GM23338 (cell line): ENCODE results near the gene CD7. TPM values are rescaled to one million over a fixed set of nuclear protein-coding genes. Genes with fewer than 3 reads are reported as not detected.

Experiments
- ATAC-seq: fragments of 200-7000 bp; cut with Tn5 transposase; 3 replicates; pipeline ENCODE4 v1.9.1; 2020
- DNase-seq: peaks from one replicate; pipeline ENCODE4 v3.0.0-alpha.2; 2015; ENCODE audit warnings: low spot score
- H2AFZ ChIP-seq: fragments of 200-600 bp; sonication (generic); 2 replicates; pipeline ENCODE4 v1.8.0; 2016; ENCODE audit warnings: antibody characterized with exemption, mild to moderate bottlenecking, moderate library complexity
- H3F3A ChIP-seq: fragments of 200-600 bp; sonication (generic); replicated peaks from 2 replicates; pipeline ENCODE4 v1.8.0; 2017; ENCODE audit warnings: antibody characterized with exemption, mixed run types, low read depth
- H3K27ac ChIP-seq: fragments of 200-600 bp; sonication (generic); 2 replicates; pipeline ENCODE4 v1.6.1; 2016; ENCODE audit warnings: low read depth
- H3K27me3 ChIP-seq: fragments of 200-600 bp; sonication (generic); 2 replicates; pipeline ENCODE4 v1.8.0; 2016; ENCODE audit warnings: mild to moderate bottlenecking, mixed run types, moderate library complexity; ENCODE audit not compliant: insufficient read depth
- H3K36me3 ChIP-seq: fragments of 200-600 bp; sonication (generic); 2 replicates; pipeline ENCODE4 v1.8.0; 2016; ENCODE audit warnings: mild to moderate bottlenecking; ENCODE audit not compliant: insufficient read depth
- H3K4me1 ChIP-seq: fragments of 200-600 bp; sonication (generic); 2 replicates; pipeline ENCODE4 v1.8.0; 2016; ENCODE audit warnings: mild to moderate bottlenecking, moderate library complexity; ENCODE audit not compliant: insufficient read depth
- H3K4me2 ChIP-seq: fragments of 200-600 bp; sonication (generic); 2 replicates; pipeline ENCODE4 v1.7.1; 2017; ENCODE audit warnings: mixed run types
- H3K4me3 ChIP-seq: fragments of 200-600 bp; sonication (generic); 2 replicates; pipeline ENCODE4 v1.6.1; 2016; ENCODE audit warnings: mixed run types
- H3K79me2 ChIP-seq: fragments of 200-600 bp; sonication (generic); replicated peaks from 2 replicates; pipeline ENCODE4 v1.8.0; 2017; ENCODE audit warnings: mild to moderate bottlenecking; ENCODE audit not compliant: insufficient read depth
- H3K9me2 ChIP-seq: fragments of 200-600 bp; sonication (generic); 2 replicates; pipeline ENCODE4 v1.8.0; 2017; ENCODE audit not compliant: insufficient read depth
- H4K20me1 ChIP-seq: fragments of 200-600 bp; sonication (generic); replicated peaks from 2 replicates; pipeline ENCODE4 v1.8.0; 2017; ENCODE audit warnings: mild to moderate bottlenecking; ENCODE audit not compliant: insufficient read depth
- H3K27ac Mint-ChIP-seq: 2 replicates; pipeline ENCODE4 v1.8.0; 2020; ENCODE audit warnings: inconsistent platforms, mild to moderate bottlenecking, moderate library complexity, mixed read lengths
- H3K27me3 Mint-ChIP-seq: 3 replicates; pipeline ENCODE4 v1.8.0; 2022; ENCODE audit warnings: low read depth, mild to moderate bottlenecking, moderate library complexity, mixed read lengths, inconsistent platforms; ENCODE audit not compliant: insufficient read depth, poor library complexity
- H3K36me3 Mint-ChIP-seq: 3 replicates; pipeline ENCODE4 v1.8.0; 2021; ENCODE audit warnings: low read depth, mild to moderate bottlenecking, inconsistent platforms, moderate library complexity, mixed read lengths
- H3K4me1 Mint-ChIP-seq: 3 replicates; pipeline ENCODE4 v1.8.0; 2020; ENCODE audit warnings: mild to moderate bottlenecking, inconsistent platforms, mixed read lengths
- H3K4me3 Mint-ChIP-seq: 3 replicates; pipeline ENCODE4 v1.8.0; 2021; ENCODE audit warnings: moderate library complexity, mild to moderate bottlenecking, inconsistent platforms, mixed read lengths
- H3K9me3 Mint-ChIP-seq: 3 replicates; pipeline ENCODE4 v1.8.0; 2020; ENCODE audit warnings: moderate library complexity, mild to moderate bottlenecking, inconsistent platforms, mixed read lengths
- CREB1 ChIP-seq: fragments of 250-450 bp; sonication (Bioruptor Pico); IDR thresholded peaks from 2 replicates; pipeline ENCODE4 v1.5.0; 2020; ENCODE audit warnings: low read depth, mild to moderate bottlenecking, moderate library complexity
- EZH2 ChIP-seq: fragments of 200-600 bp; sonication (generic); IDR thresholded peaks from one replicate; pipeline ENCODE4 v1.8.0; 2017; ENCODE audit warnings: antibody characterized with exemption, mild to moderate bottlenecking, low read depth; ENCODE audit not compliant: unreplicated experiment
- EZH2phosphoT487 ChIP-seq: fragments of 200-600 bp; sonication (generic); IDR thresholded peaks from one replicate; pipeline ENCODE4 v1.8.1; 2018; ENCODE audit warnings: antibody characterized with exemption; ENCODE audit not compliant: unreplicated experiment
- JUNB ChIP-seq: IDR thresholded peaks from one replicate; pipeline ENCODE4 v1.6.1; 2016; ENCODE audit warnings: antibody characterized with exemption; ENCODE audit not compliant: unreplicated experiment
- NANOG ChIP-seq: IDR thresholded peaks from 2 replicates; pipeline ENCODE4 v1.6.1; 2016; ENCODE audit warnings: antibody characterized with exemption, borderline replicate concordance
- POLR2AphosphoS5 ChIP-seq: IDR thresholded peaks from 2 replicates; pipeline ENCODE4 v1.6.1; 2016; ENCODE audit warnings: antibody characterized with exemption, low read depth
- STAT1 ChIP-seq: IDR thresholded peaks from one replicate; pipeline ENCODE4 v1.6.1; 2016; ENCODE audit warnings: antibody characterized with exemption; ENCODE audit not compliant: unreplicated experiment
- ZNF114 ChIP-seq: fragments of 250-450 bp; sonication (Bioruptor Pico); IDR thresholded peaks from 2 replicates; pipeline ENCODE4 v1.5.0; 2020; ENCODE audit warnings: mild to moderate bottlenecking, moderate library complexity
- polyA plus RNA-seq: library from polyadenylated mRNA; unstranded; fragments of >200 nt; fragmentation: Nextera tagmentation; extraction: Ambion mirVana; gene quantifications from 2 replicates; pipeline ENCODE4 v1.2.1, GENCODE V29; 2016
- total RNA-seq: library from RNA; depleted of rRNA; stranded (reverse); fragments of >200 nt; shearing (Covaris generic); gene quantifications from 2 replicates; pipeline ENCODE4 v1.2.3, GENCODE V29; 2014
- TF ChIP-seq, protein P1 (sequence below): IDR thresholded peaks from one replicate; pipeline ENCODE4 v1.6.1; 2018; ENCODE audit warnings: antibody characterized with exemption; ENCODE audit not compliant: unreplicated experiment
- TF ChIP-seq, protein P2 (sequence below), 2 experiments: fragments of 200-600 bp in 1 of 2; sonication (generic) in 1 of 2; conservative IDR thresholded peaks; 2 replicates each; pipeline versions ENCODE4 v1.5.1 to v1.6.1; 2016 to 2017; ENCODE audit warnings: antibody characterized with exemption in 2 of 2, low read depth in 2 of 2, mild to moderate bottlenecking in 2 of 2, moderate library complexity in 1 of 2
- TF ChIP-seq, protein P3 (sequence below): IDR thresholded peaks from 2 replicates; pipeline ENCODE4 v1.6.1; 2016; ENCODE audit warnings: antibody characterized with exemption

The CD7 gene
- total and polyA plus RNA-seq, 2 experiments from 2014 or later: 0.42 to 0.44 TPM

DNA sequence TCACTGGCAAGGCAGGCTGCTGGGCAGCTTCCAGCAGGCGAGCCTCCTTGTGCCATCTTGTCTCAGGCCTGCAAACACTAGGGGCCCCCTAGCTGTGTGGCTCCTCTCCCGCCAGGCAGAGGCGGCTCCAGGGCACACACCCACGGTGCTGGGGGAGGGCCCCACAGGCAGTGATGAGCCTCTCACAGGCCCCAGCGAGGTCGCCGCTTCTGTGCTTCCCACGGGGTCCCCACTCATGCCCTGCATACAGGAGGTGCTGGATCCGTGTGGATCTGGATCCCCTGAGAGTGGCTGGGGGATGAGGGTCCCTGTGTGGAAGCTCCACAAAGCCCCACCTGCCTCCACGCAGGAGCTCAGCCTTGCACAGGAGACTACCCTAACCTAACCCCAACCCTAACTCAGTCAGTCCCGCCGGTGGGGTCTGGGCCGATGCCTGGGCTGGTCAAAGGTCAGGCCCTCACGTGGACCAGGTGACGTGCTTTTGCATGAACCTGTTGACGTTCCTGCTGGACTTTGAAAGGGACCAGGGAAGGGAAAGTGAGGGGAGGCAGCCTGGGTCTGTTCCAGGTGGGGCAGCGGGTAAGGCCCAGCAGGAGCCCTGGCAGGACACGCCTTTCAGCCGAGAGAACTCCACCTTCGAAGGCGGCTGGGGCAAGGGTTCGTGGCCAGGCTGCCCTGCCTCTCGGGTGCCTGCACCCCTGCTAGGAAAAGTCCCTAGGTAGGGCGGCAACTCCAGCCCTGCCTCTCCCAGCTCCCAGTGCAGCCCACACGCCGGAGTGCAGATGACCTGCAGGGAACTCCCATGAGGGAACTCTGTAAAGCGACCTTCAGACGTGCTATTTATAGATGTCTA is 11.0 kb upstream of the CD7 start (continued):
- TF ChIP-seq, protein P1, sequence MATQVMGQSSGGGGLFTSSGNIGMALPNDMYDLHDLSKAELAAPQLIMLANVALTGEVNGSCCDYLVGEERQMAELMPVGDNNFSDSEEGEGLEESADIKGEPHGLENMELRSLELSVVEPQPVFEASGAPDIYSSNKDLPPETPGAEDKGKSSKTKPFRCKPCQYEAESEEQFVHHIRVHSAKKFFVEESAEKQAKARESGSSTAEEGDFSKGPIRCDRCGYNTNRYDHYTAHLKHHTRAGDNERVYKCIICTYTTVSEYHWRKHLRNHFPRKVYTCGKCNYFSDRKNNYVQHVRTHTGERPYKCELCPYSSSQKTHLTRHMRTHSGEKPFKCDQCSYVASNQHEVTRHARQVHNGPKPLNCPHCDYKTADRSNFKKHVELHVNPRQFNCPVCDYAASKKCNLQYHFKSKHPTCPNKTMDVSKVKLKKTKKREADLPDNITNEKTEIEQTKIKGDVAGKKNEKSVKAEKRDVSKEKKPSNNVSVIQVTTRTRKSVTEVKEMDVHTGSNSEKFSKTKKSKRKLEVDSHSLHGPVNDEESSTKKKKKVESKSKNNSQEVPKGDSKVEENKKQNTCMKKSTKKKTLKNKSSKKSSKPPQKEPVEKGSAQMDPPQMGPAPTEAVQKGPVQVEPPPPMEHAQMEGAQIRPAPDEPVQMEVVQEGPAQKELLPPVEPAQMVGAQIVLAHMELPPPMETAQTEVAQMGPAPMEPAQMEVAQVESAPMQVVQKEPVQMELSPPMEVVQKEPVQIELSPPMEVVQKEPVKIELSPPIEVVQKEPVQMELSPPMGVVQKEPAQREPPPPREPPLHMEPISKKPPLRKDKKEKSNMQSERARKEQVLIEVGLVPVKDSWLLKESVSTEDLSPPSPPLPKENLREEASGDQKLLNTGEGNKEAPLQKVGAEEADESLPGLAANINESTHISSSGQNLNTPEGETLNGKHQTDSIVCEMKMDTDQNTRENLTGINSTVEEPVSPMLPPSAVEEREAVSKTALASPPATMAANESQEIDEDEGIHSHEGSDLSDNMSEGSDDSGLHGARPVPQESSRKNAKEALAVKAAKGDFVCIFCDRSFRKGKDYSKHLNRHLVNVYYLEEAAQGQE: no peak
- TF ChIP-seq, protein P2, sequence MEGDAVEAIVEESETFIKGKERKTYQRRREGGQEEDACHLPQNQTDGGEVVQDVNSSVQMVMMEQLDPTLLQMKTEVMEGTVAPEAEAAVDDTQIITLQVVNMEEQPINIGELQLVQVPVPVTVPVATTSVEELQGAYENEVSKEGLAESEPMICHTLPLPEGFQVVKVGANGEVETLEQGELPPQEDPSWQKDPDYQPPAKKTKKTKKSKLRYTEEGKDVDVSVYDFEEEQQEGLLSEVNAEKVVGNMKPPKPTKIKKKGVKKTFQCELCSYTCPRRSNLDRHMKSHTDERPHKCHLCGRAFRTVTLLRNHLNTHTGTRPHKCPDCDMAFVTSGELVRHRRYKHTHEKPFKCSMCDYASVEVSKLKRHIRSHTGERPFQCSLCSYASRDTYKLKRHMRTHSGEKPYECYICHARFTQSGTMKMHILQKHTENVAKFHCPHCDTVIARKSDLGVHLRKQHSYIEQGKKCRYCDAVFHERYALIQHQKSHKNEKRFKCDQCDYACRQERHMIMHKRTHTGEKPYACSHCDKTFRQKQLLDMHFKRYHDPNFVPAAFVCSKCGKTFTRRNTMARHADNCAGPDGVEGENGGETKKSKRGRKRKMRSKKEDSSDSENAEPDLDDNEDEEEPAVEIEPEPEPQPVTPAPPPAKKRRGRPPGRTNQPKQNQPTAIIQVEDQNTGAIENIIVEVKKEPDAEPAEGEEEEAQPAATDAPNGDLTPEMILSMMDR (conservative IDR thresholded peaks at IDR 0.05; ENCODE audit: low read depth in 2 of 2): no peak
- TF ChIP-seq POLR2AphosphoS5: no peak
- no peak for TF ChIP-seq STAT1
- TF ChIP-seq NANOG: no peak
- TF ChIP-seq EZH2phosphoT487: no peak

DNA sequence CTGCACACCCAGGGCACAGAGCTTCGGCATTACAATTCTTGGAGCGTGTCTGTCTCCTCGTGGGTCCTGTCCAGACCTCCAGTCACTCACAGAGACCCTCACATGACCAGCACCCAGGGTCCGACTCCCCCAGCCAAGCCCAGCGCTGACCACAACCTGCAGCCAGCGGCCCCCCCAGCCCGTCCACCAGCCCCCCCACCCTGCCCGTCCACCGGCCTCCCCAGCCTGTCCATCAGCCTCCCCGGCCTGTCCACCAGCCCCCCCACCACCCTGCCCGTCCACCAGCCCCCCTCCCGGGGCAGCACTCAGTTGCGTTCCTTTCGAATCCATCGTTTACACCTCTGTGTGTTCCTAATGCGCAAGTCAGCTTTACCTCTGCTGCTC is 10.3 kb upstream of the CD7 start:
- Histone ChIP-seq H3K9me2 (no peaks in the 10 kb centered on the region), H2AFZ (no peak overlapping the region), H3K4me3 (no peak overlapping the region), H3K79me2 (no peaks in the 10 kb centered on the region), H3K4me1 (no peaks in the 10 kb centered on the region), H3F3A (no peaks in the 10 kb centered on the region), H3K4me2 (no peak overlapping the region), H3K36me3 (no peaks in the 10 kb centered on the region), H3K27me3 (peaks cover 14% of the 10 kb centered on the region), H4K20me1 (no peaks in the 10 kb centered on the region), H3K27ac (no peak overlapping the region)
- peaks cover 23% of the 10 kb centered on the region for H3K27me3 Mint-ChIP-seq
- ATAC-seq (no peak), DNase-seq (no peak)
- no peaks in the 10 kb centered on the region; the same call in 2 of the 3 replicates for H3K36me3 Mint-ChIP-seq
- H3K4me3 Mint-ChIP-seq: no peak overlapping the region; the same call in 2 of the 3 replicates
- H3K9me3 Mint-ChIP-seq: no peaks in the 10 kb centered on the region
- H3K4me1 Mint-ChIP-seq: peaks cover 14% of the 10 kb centered on the region
- no peak overlapping the region for H3K27ac Mint-ChIP-seq
- no peak for TF ChIP-seq ZNF114 (CRISPR knock-in tag)
- TF ChIP-seq, protein P1: no peak
- no peak for TF ChIP-seq STAT1
- no peak for TF ChIP-seq EZH2
- TF ChIP-seq, protein P2 (conservative IDR thresholded peaks at IDR 0.05; ENCODE audit: low read depth in 2 of 2): no peak
- TF ChIP-seq POLR2AphosphoS5: no peak
- no peak for TF ChIP-seq CREB1 (CRISPR knock-in tag)
- TF ChIP-seq JUNB: no peak
- no peak for TF ChIP-seq EZH2phosphoT487
- TF ChIP-seq, protein P3, sequence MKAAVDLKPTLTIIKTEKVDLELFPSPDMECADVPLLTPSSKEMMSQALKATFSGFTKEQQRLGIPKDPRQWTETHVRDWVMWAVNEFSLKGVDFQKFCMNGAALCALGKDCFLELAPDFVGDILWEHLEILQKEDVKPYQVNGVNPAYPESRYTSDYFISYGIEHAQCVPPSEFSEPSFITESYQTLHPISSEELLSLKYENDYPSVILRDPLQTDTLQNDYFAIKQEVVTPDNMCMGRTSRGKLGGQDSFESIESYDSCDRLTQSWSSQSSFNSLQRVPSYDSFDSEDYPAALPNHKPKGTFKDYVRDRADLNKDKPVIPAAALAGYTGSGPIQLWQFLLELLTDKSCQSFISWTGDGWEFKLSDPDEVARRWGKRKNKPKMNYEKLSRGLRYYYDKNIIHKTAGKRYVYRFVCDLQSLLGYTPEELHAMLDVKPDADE: no peak
